Right lobe of liver (tissue), 4 donors: ENCODE measurements around the gene PRDM16.

ENCODE experiments used
- CTCF ChIP-seq, 4 donors: fragments of 200-600 bp in 3 of 4; fragments of 450-650 bp in 1 of 4; IDR thresholded peaks; one replicate each; pipeline versions ENCODE4 v1.5.1 to v1.8.0; 2016 to 2022; ENCODE audit warnings: antibody characterized with exemption in 4 of 4, mild to moderate bottlenecking in 2 of 4
- POLR2A ChIP-seq: fragments of 450-650 bp; IDR thresholded peaks from one replicate; pipeline ENCODE4 v1.6.1; 2017; ENCODE audit warnings: antibody characterized with exemption, mild to moderate bottlenecking
- donor health status: DM: no; HTN: no; CAD: no.
- donor health status: DM: no; HTN: no; CAD: no.
- donor health status: DM: no; HTN: yes; CAD: no.

- TF ChIP-seq CTCF (IDR thresholded peaks at IDR 0.05) (no peak), POLR2A (no peak)
These were observed 335.8 kb downstream of the PRDM16 start for GRCh38 chr1:3404801-3405200.
